SK-N-SH (cell line): ENCODE measurements around the gene ACSBG1. TPM values are rescaled to one million over a fixed set of nuclear protein-coding genes. Genes with fewer than 3 reads are reported as not detected.

Source experiments
- CTCF ChIA-PET: fragments of 300-600, 350-600 bp; formaldehyde crosslinking; extraction: SDS; loops from one replicate; lab custom pipeline; 2021; lab: Yijun Ruan, JAX
- POLR2A ChIA-PET: fragments of 350-600 bp; sonication (Branson Sonifier 250); formaldehyde crosslinking; extraction: SDS; loops from one replicate; lab custom pipeline; 2020; ENCODE audit warnings: antibody characterized with exemption, inconsistent platforms; lab: Yijun Ruan, JAX
- DNase-seq: peaks from one replicate; pipeline ENCODE4 v3.0.0; 2012
- H2AFZ ChIP-seq: fragments of 200-600 bp; sonication (generic); 2 replicates; pipeline ENCODE4 v1.8.1; 2016; ENCODE audit warnings: antibody characterized with exemption, mild to moderate bottlenecking, low read depth
- H3F3A ChIP-seq: fragments of 200-600 bp; sonication (generic); replicated peaks from 2 replicates; pipeline ENCODE3; 2016; ENCODE audit warnings: antibody characterized with exemption, mild to moderate bottlenecking; ENCODE audit not compliant: insufficient read depth
- H3K27ac ChIP-seq, 2 experiments: fragments of 200-500 bp in 1 of 2; fragments of 200-600 bp in 1 of 2; sonication (Bioruptor generic) in 1 of 2; sonication (generic), shearing (Covaris generic) in 1 of 2; 2 replicates each; pipeline versions ENCODE4 v1.5.1 to v1.6.1; 2014 to 2016; ENCODE audit warnings: low read depth in 2 of 2, inconsistent platforms in 1 of 2, low read length in 1 of 2, mild to moderate bottlenecking in 1 of 2, mixed read lengths in 1 of 2
- H3K27me3 ChIP-seq: fragments of 200-600 bp; sonication (generic), shearing (Covaris generic); 2 replicates; pipeline ENCODE4 v1.6.1; 2016; ENCODE audit warnings: mixed run types; ENCODE audit not compliant: insufficient read depth
- H3K36me3 ChIP-seq, 2 experiments: fragments of 200-500 bp in 1 of 2; fragments of 200-600 bp in 1 of 2; sonication (Bioruptor generic) in 1 of 2; sonication (generic) in 1 of 2; replicated peaks in 1 of 2; 2 replicates each; pipeline versions ENCODE3 to v1.5.1; 2014 to 2016; ENCODE audit warnings: low read length in 1 of 2, mild to moderate bottlenecking in 1 of 2; ENCODE audit not compliant: insufficient read depth in 2 of 2, control insufficient read depth in 1 of 2
- H3K4me1 ChIP-seq, 2 experiments: fragments of 200-500 bp in 1 of 2; fragments of 200-600 bp in 1 of 2; sonication (Bioruptor generic) in 1 of 2; sonication (generic), shearing (Covaris generic) in 1 of 2; 2 replicates each; pipeline versions ENCODE4 v1.5.1 to v1.6.1; 2014 to 2016; ENCODE audit warnings: low read depth in 1 of 2, low read length in 1 of 2, mixed run types in 1 of 2; ENCODE audit not compliant: insufficient read depth in 2 of 2, control insufficient read depth in 1 of 2
- H3K4me2 ChIP-seq: fragments of 200-600 bp; sonication (generic), shearing (Covaris generic); 2 replicates; pipeline ENCODE4 v1.6.1; 2017; ENCODE audit warnings: mixed run types
- H3K4me3 ChIP-seq, 2 experiments: fragments of 200-500 bp in 1 of 2; fragments of 200-600 bp in 1 of 2; sonication (Bioruptor generic) in 1 of 2; sonication (generic), shearing (Covaris generic) in 1 of 2; 2 replicates each; pipeline versions ENCODE4 v1.5.1 to v1.8.1; 2014 to 2016; ENCODE audit warnings: low read depth in 2 of 2, inconsistent platforms in 1 of 2, low read length in 1 of 2, mild to moderate bottlenecking in 1 of 2, mixed read lengths in 1 of 2, moderate library complexity in 1 of 2
- H3K79me2 ChIP-seq: fragments of 200-600 bp; sonication (generic); 2 replicates; pipeline ENCODE4 v1.8.1; 2017; ENCODE audit warnings: mild to moderate bottlenecking; ENCODE audit not compliant: insufficient read depth
- H3K9ac ChIP-seq: fragments of 200-600 bp; sonication (generic); 2 replicates; pipeline ENCODE4 v1.6.1; 2017; ENCODE audit warnings: mixed run types
- H3K9me2 ChIP-seq: fragments of 200-600 bp; sonication (generic); 2 replicates; pipeline ENCODE4 v1.6.1; 2017; ENCODE audit warnings: mixed run types
- H3K9me3 ChIP-seq: fragments of 200-600 bp; sonication (generic); 2 replicates; pipeline ENCODE4 v1.6.1; 2017; ENCODE audit warnings: mixed run types, mild to moderate bottlenecking, moderate library complexity
- H4K20me1 ChIP-seq: fragments of 200-600 bp; sonication (generic); 2 replicates; pipeline ENCODE4 v1.6.1; 2017; ENCODE audit warnings: mild to moderate bottlenecking, mixed run types; ENCODE audit not compliant: insufficient read depth
- CHD2 ChIP-seq: fragments of 150-350 bp; IDR thresholded peaks from 2 replicates; pipeline ENCODE4 v1.6.1; 2018; ENCODE audit warnings: low read length; ENCODE audit not compliant: partially characterized antibody
- ELF1 ChIP-seq: IDR thresholded peaks from 2 replicates; pipeline ENCODE4 v1.4.0; 2012
- EZH2phosphoT487 ChIP-seq: fragments of 200-600 bp; sonication (generic); IDR thresholded peaks from 2 replicates; pipeline ENCODE4 v1.6.1; 2017; ENCODE audit warnings: low read depth, mixed run types, mild to moderate bottlenecking, antibody characterized with exemption, moderate library complexity, borderline replicate concordance
- FOSL2 ChIP-seq: IDR thresholded peaks from 2 replicates; pipeline ENCODE4 v1.4.0; 2012; ENCODE audit warnings: low read depth, mild to moderate bottlenecking, moderate library complexity, borderline replicate concordance
- FOXJ3 ChIP-seq: sonication (generic); formaldehyde crosslinking; IDR thresholded peaks from 2 replicates; pipeline ENCODE4 v1.5.1; 2020; ENCODE audit warnings: mild to moderate bottlenecking, missing genetic modification reagents
- GABPA ChIP-seq: IDR thresholded peaks from 2 replicates; pipeline ENCODE4 v1.4.0; 2012; ENCODE audit warnings: low read depth, mild to moderate bottlenecking
- GATA2 ChIP-seq: sonication (generic); formaldehyde crosslinking; IDR thresholded peaks from 2 replicates; pipeline ENCODE4 v1.5.0; 2020; ENCODE audit warnings: mild to moderate bottlenecking, missing genetic modification reagents
- MEF2A ChIP-seq: IDR thresholded peaks from 2 replicates; pipeline ENCODE4 v1.4.0; 2012; ENCODE audit warnings: low read depth, borderline replicate concordance
- MXI1 ChIP-seq: IDR thresholded peaks from 2 replicates; pipeline ENCODE4 v1.6.1; 2012; ENCODE audit warnings: mild to moderate bottlenecking, low read depth, low read length, improper control_type of control experiment
- NFIC ChIP-seq: IDR thresholded peaks from 2 replicates; pipeline ENCODE4 v1.4.0; 2012; ENCODE audit warnings: borderline replicate concordance
- POLR2AphosphoS5 ChIP-seq: IDR thresholded peaks from 2 replicates; pipeline ENCODE4 v1.6.1; 2012; ENCODE audit warnings: low read depth, low read length
- RAD21 ChIP-seq: IDR thresholded peaks from 2 replicates; pipeline ENCODE4 v1.6.1; 2012; ENCODE audit warnings: mild to moderate bottlenecking, low read length
- RCOR1 ChIP-seq: fragments of 150-350 bp; IDR thresholded peaks from 2 replicates; pipeline ENCODE4 v1.6.1; 2017; ENCODE audit warnings: antibody characterized with exemption, low read length
- RXRA ChIP-seq: IDR thresholded peaks from 2 replicates; pipeline ENCODE4 v1.4.0; 2012; ENCODE audit warnings: low read depth, mild to moderate bottlenecking, borderline replicate concordance
- SIN3A ChIP-seq: IDR thresholded peaks from 2 replicates; pipeline ENCODE4 v1.6.1; 2012; ENCODE audit warnings: low read depth, mild to moderate bottlenecking, low read length, moderate library complexity, borderline replicate concordance
- SMC3 ChIP-seq: IDR thresholded peaks from 2 replicates; pipeline ENCODE4 v1.6.1; 2012; ENCODE audit warnings: low read depth, low read length, improper control_type of control experiment
- TAF1 ChIP-seq: IDR thresholded peaks from 2 replicates; pipeline ENCODE4 v1.6.1; 2012; ENCODE audit warnings: low read depth, mild to moderate bottlenecking, low read length, moderate library complexity, borderline replicate concordance
- YY1 ChIP-seq: IDR thresholded peaks from 2 replicates; pipeline ENCODE4 v1.4.0; 2012; ENCODE audit warnings: low read depth, mild to moderate bottlenecking
- WGBS: methylation state at CpG from one replicate; pipeline ENCODE4 v1.1.6; 2017; ENCODE audit warnings: low lambda C conversion rate; 5-methylcytosine and 5-hydroxymethylcytosine counted together
- polyA plus RNA-seq, 3 experiments: library from polyadenylated mRNA; depleted of rRNA; stranded (reverse); fragments of >200 nt; gene quantifications; 2 replicates each; pipeline ENCODE4 v1.2.3, GENCODE V29; 2012
- TF ChIP-seq, protein P1 (sequence below): IDR thresholded peaks from 2 replicates; pipeline ENCODE4 v1.6.1; 2012; ENCODE audit warnings: mild to moderate bottlenecking, low read depth, low read length, moderate library complexity
- TF ChIP-seq, protein P2 (sequence below): IDR thresholded peaks from 2 replicates; pipeline ENCODE4 v1.4.0; 2012; ENCODE audit warnings: low read depth, borderline replicate concordance
- TF ChIP-seq, protein P3 (sequence below): fragments of 200-600 bp; sonication (generic); IDR thresholded peaks from 2 replicates; pipeline ENCODE4 v1.6.1; 2017; ENCODE audit warnings: antibody characterized with exemption, mild to moderate bottlenecking, moderate library complexity
- TF ChIP-seq, protein P4 (sequence below): fragments of 150-350 bp; IDR thresholded peaks from 2 replicates; pipeline ENCODE4 v1.6.1; 2017; ENCODE audit warnings: antibody characterized with exemption, low read length, low read depth, borderline replicate concordance

The ACSBG1 gene
- polyA plus RNA-seq, 1 of the 3 experiments (the other 2 are of a cell fraction): under 0.01 TPM

DNA sequence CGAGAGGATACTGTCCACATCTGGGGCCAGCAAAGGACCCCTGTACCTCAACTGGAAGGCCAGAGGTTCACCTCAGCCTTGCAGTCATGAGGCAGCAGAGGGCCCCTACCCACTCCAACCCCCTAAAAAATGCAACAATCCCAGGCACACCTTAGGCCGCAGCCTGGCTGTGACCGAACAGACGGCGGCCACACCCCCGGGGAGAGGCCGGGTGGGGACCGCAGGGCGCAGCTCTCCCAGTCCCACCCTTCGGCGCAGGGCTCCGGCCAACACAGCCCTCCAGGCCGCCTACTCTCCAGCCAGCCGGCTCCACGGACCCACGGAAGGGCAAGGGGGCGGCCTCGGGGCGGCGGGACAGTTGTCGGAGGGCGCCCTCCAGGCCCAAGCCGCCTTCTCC is 29.5 kb upstream of the ACSBG1 start (continued):
- TF ChIP-seq, protein P1, sequence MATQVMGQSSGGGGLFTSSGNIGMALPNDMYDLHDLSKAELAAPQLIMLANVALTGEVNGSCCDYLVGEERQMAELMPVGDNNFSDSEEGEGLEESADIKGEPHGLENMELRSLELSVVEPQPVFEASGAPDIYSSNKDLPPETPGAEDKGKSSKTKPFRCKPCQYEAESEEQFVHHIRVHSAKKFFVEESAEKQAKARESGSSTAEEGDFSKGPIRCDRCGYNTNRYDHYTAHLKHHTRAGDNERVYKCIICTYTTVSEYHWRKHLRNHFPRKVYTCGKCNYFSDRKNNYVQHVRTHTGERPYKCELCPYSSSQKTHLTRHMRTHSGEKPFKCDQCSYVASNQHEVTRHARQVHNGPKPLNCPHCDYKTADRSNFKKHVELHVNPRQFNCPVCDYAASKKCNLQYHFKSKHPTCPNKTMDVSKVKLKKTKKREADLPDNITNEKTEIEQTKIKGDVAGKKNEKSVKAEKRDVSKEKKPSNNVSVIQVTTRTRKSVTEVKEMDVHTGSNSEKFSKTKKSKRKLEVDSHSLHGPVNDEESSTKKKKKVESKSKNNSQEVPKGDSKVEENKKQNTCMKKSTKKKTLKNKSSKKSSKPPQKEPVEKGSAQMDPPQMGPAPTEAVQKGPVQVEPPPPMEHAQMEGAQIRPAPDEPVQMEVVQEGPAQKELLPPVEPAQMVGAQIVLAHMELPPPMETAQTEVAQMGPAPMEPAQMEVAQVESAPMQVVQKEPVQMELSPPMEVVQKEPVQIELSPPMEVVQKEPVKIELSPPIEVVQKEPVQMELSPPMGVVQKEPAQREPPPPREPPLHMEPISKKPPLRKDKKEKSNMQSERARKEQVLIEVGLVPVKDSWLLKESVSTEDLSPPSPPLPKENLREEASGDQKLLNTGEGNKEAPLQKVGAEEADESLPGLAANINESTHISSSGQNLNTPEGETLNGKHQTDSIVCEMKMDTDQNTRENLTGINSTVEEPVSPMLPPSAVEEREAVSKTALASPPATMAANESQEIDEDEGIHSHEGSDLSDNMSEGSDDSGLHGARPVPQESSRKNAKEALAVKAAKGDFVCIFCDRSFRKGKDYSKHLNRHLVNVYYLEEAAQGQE: no peak
- no peak for TF ChIP-seq ELF1
- TF ChIP-seq GATA2 (CRISPR knock-in tag): no peak
- no peak for TF ChIP-seq RAD21
- TF ChIP-seq GABPA: no peak
- no peak for TF ChIP-seq POLR2AphosphoS5
- TF ChIP-seq CHD2: no peak
- TF ChIP-seq EZH2phosphoT487: no peak
- TF ChIP-seq, protein P2, sequence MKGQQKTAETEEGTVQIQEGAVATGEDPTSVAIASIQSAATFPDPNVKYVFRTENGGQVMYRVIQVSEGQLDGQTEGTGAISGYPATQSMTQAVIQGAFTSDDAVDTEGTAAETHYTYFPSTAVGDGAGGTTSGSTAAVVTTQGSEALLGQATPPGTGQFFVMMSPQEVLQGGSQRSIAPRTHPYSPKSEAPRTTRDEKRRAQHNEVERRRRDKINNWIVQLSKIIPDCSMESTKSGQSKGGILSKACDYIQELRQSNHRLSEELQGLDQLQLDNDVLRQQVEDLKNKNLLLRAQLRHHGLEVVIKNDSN: no peak
- TF ChIP-seq YY1: no peak
- TF ChIP-seq TAF1: no peak

GRCh38 chr15:78263351-78263781 is 29.0 kb upstream of the ACSBG1 start:
- H3K9me2 ChIP-seq: no peaks in the 10 kb centered on the region
- no peaks in the 10 kb centered on the region for H4K20me1 ChIP-seq
- no peak overlapping the region for H3K4me3 ChIP-seq
- H3K4me2 ChIP-seq: no peak overlapping the region
- no peaks in the 10 kb centered on the region for H3K79me2 ChIP-seq
- ChIA-PET CTCF (interaction anchor here (0.9 kb wide), 1 partner anchor 297 kb away, joined by 3 read pairs; no protein-coding TSS in a partner anchor), POLR2A (no interaction called here)
- H3K36me3 ChIP-seq: no peaks in the 10 kb centered on the region
- no peak overlapping the region for H2AFZ ChIP-seq
- no peak overlapping the region for H3K9ac ChIP-seq
- H3F3A ChIP-seq: no peaks in the 10 kb centered on the region
- 80% methylated on average over 7 of the region's 7 CpGs for WGBS
- H3K9me3 ChIP-seq: no peaks in the 10 kb centered on the region
- H3K4me1 ChIP-seq: no peaks in the 10 kb centered on the region
- no peak overlapping the region for H3K27ac ChIP-seq
- no peak for DNase-seq
- H3K27me3 ChIP-seq: no peaks in the 10 kb centered on the region
- no peak for TF ChIP-seq MXI1
- no peak for TF ChIP-seq MEF2A
- no peak for TF ChIP-seq SMC3
- TF ChIP-seq, protein P3, sequence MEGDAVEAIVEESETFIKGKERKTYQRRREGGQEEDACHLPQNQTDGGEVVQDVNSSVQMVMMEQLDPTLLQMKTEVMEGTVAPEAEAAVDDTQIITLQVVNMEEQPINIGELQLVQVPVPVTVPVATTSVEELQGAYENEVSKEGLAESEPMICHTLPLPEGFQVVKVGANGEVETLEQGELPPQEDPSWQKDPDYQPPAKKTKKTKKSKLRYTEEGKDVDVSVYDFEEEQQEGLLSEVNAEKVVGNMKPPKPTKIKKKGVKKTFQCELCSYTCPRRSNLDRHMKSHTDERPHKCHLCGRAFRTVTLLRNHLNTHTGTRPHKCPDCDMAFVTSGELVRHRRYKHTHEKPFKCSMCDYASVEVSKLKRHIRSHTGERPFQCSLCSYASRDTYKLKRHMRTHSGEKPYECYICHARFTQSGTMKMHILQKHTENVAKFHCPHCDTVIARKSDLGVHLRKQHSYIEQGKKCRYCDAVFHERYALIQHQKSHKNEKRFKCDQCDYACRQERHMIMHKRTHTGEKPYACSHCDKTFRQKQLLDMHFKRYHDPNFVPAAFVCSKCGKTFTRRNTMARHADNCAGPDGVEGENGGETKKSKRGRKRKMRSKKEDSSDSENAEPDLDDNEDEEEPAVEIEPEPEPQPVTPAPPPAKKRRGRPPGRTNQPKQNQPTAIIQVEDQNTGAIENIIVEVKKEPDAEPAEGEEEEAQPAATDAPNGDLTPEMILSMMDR: no peak
- TF ChIP-seq RAD21: no peak
- no peak for TF ChIP-seq FOXJ3 (CRISPR knock-in tag)
- TF ChIP-seq GATA2 (CRISPR knock-in tag): no peak
- TF ChIP-seq FOSL2: no peak
- no peak for TF ChIP-seq POLR2AphosphoS5
- TF ChIP-seq YY1: no peak
- TF ChIP-seq RXRA: no peak
- TF ChIP-seq RCOR1: no peak
- TF ChIP-seq, protein P4, sequence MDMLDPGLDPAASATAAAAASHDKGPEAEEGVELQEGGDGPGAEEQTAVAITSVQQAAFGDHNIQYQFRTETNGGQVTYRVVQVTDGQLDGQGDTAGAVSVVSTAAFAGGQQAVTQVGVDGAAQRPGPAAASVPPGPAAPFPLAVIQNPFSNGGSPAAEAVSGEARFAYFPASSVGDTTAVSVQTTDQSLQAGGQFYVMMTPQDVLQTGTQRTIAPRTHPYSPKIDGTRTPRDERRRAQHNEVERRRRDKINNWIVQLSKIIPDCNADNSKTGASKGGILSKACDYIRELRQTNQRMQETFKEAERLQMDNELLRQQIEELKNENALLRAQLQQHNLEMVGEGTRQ: no peak
- no peak for TF ChIP-seq SIN3A
- TF ChIP-seq NFIC: no peak
- TF ChIP-seq, all 33 proteins: peak for 0
